GM18873 (cell line): ENCODE results near the gene ADORA2B.
"Not testable (repeated sequence)": the region's sequence is repeated elsewhere in the genome, so short reads cannot be mapped to it uniquely, and the experiment has no call there.

Experiments used
- ATAC-seq: cut with Tn5 transposase; IDR thresholded peaks from one replicate; pipeline ENCODE4 v1.9.1; 2021; ENCODE audit warnings: mild to moderate bottlenecking, moderate library complexity, moderate number of reproducible peaks; ENCODE audit not compliant: unreplicated experiment, low FRiP score

The ADORA2B gene

DNA sequence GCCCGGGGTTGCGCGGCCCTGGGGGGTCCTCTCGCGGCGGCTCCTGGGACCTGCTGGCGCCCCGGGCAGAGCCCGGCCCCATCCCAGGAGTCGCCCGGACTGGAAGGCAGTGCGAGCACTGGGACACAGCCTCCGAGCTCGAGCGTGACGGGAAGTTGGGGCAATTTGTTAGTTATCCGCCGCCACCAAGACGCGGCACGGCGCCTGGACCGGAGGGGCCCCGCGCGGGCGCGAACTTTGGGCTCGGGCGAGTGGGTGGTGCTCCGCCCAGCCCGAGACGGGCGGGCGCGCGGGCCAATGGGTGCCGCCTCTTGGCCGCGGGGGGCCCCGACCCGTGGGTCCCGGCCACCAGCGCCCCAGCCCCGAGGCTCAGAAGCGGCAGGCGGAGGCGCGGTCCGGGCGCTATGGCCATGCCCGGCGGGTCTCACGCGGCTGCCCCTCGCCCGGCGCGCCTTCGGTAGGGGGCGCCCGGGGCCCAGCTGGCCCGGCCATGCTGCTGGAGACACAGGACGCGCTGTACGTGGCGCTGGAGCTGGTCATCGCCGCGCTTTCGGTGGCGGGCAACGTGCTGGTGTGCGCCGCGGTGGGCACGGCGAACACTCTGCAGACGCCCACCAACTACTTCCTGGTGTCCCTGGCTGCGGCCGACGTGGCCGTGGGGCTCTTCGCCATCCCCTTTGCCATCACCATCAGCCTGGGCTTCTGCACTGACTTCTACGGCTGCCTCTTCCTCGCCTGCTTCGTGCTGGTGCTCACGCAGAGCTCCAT lies at the start of gene ADORA2B:
Gene ADORA2B (plus strand): TSS at position 372 of the 768 bp plus-strand sequence. CDS start 119 bp downstream, at position 491.
- no peak for ATAC-seq

DNA sequence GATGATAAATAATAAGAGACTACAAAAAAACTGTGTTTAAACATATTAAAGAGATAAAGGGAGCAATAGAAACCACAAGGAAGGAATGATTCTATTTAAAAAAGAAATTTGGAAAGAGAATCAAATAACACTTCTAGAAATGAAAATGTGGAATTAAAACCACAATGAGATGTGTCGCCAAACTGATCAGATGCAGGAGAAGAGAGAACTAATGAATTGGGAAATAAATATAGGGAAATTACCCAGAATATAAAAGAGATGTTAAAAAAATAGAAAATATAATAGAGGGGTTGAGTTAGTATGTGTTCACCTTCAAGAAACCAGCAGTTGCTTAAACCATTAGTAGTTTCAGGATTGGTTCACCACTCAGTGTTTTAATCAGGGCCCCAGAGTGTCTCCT lies 48.7 kb upstream of the ADORA2B start:
- ATAC-seq = no peak

DNA sequence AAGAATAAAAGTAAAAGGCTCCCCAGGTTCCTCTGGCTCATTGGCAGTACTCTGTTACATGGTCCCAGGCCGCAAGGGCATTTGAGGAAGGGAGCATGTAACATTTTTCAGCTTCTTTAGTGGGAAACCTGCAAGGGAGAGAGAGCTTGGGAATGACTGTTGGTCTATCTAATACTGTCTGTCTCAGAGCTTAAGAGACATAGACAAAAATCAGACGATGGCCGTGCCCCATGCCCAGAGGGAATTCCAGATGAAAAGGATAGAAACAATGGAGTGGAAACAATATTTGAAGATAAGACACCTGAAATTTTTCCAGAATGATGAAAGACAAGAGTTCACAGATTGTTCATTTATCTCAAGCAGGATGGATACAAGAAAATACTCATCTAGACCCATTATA lies 48.1 kb upstream of the ADORA2B start:
- ATAC-seq = no peak

GRCh38 chr17:15899596-15899995 lies 45.3 kb upstream of the ADORA2B start:
- ATAC-seq = not testable (repeated sequence)

DNA sequence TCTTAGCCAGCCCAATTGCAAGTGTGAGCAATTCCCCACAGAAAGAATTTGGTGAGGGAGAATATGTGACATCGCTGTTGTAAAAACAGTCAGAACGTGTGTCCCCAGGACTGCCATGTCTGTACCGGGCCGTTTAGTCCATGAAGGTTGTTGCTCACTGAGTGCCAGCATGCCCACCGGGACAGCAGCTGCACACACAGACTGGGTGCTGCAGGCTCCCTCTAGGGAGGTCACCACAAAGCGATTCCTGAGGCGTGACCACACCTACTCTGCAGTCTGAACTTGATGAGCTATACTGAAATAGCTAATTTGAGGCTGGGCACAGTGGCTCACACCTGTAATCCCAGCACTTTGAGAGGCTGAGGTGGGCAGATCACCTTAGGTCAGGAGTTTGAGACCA lies 44.1 kb upstream of the ADORA2B start:
- no peak for ATAC-seq

DNA sequence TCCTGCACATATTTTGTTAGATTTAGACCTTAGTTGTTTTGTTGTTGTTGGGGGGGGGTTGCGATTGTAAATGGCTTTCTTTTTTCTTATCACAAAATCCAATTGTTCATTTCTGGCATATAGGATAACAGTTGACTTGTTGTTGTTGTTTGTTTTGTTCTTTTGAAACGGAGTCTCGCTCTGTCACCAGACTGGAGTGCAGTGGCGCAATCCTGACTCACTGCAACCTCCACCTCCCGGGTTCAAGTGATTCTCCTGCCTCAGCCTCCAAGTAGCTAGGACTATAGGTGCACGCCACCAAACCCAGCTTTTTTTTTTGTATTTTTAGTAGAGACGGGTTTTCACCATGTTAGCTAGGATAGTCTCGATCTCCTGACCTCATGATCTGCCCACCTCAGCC lies 39.7 kb upstream of the ADORA2B start:
- not testable (repeated sequence) for ATAC-seq

DNA sequence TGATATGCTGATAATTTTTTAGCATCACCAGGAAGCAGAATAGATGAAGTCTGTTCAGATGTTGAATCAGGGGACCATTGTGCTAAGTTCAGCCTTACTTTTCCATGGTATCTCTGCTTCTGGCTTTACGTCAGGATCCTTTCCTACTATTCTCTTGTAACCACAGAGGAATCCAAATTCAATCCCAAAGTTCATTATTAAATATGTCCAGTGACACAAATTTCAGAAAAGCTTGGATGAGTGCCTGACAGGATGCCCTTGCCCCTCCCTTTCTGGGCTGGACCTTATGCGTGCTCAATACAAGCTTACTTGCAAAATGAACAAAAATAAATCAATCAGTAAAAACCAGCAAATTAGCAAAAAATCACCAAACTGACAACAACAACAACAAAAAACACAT lies 37.6 kb upstream of the ADORA2B start:
- ATAC-seq = no peak

GRCh38 chr17:15908378-15908777 lies 36.6 kb upstream of the ADORA2B start:
- no peak for ATAC-seq

GRCh38 chr17:15909481-15909991 lies 35.4 kb upstream of the ADORA2B start:
- no peak for ATAC-seq

GRCh38 chr17:15910791-15911190 lies 34.1 kb upstream of the ADORA2B start:
- no peak for ATAC-seq

GRCh38 chr17:15911701-15912100 lies 33.2 kb upstream of the ADORA2B start:
- not testable (repeated sequence) for ATAC-seq

- no peak for ATAC-seq
Observed at GRCh38 chr17:15912416-15912955, 32.4 kb upstream of the ADORA2B start.

- no peak for ATAC-seq
Observed at GRCh38 chr17:15913826-15914225, 31.1 kb upstream of the ADORA2B start.

DNA sequence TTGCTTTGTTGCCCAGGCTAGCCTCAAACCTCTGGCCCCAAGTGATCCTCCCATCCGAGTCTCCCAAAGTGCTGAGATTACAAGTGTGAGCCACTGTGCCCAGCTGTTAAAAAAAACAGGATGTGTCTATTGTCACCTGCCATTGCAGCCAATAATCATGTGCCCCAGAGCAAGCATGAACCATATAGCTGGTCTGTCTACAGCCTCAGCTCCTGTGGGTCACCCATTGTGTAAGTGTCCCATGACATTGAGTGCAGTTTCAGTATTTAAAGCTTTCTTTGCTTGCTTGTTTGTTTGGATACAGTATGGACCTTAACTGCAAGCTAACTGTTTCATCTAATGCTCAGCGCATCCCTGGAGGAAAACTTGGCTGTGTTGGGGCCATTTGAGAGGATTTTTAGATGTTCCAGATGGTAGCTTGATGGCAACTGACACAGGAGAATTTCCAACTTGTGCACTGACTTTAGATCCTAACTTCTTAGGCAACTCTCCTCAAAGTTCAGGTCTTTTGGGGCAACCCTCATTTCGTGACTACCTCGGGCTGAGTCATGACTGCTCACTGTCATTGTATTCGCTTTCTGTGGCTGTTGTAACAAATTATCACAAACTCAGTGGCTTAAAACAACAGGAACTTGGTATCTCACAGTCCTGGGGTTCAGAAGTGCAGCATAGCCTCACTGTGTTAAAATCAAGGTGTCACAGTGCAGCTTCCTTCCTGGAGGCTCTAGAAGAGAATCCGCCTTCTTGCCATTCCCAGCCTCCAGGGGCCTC lies 30.3 kb upstream of the ADORA2B start:
- ATAC-seq = no peak

- ATAC-seq = no peak
Observed at GRCh38 chr17:15915961-15916360, 29.0 kb upstream of the ADORA2B start.

DNA sequence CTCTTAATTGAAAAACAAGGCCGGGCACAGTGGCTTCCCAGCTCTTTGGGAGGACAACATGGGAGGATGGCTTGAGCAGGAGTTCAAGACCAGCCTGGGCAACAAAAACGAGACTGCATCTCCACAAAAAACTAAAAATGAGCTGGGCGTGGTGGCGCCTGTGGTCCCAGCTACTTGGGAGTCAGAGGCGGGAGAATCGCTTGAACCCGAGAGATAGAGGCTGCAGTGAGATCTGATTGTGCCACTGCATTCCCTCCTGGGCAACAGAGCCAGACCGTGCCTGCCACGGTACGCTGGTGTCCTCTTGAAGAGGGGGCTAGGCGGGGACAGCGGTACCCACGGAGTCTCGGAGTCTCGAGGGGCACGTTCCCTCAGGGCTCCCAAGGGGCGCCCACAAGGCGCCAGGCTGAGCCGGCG lies 27.9 kb upstream of the ADORA2B start:
- ATAC-seq = no peak

DNA sequence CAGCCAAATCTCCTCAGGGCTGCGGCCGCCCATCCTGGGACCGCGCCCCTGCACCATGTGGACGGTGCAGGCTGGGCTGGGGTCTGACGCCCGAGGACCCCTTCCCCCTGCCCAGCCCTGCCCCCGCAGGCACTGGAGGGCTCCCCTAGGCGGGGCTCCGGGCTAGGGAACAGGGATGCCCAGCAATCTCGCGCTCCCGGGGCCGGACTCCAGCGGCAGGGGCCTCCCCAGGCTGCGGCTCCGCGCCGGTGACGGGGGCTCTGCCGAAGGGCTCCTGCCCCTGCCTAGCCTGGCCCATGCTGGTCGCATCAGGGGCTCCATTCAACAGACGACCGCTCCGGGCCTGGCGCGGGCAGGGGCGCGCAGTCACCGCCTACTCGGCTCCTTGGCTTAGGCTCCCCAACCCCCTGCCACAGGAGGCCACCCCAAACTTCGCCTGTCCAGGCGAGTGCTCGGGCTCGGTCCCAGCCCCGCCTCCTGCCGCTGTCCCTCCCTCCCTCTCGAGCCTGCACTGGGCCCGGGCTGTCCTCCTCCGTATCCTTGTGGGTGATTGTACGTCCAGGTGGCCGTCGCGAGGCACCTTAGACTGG lies 27.4 kb upstream of the ADORA2B start:
- no peak for ATAC-seq

GRCh38 chr17:15918261-15918660 lies 26.7 kb upstream of the ADORA2B start:
- no peak for ATAC-seq

- ATAC-seq = no peak
Observed at GRCh38 chr17:15918661-15919259, 26.2 kb upstream of the ADORA2B start.

DNA sequence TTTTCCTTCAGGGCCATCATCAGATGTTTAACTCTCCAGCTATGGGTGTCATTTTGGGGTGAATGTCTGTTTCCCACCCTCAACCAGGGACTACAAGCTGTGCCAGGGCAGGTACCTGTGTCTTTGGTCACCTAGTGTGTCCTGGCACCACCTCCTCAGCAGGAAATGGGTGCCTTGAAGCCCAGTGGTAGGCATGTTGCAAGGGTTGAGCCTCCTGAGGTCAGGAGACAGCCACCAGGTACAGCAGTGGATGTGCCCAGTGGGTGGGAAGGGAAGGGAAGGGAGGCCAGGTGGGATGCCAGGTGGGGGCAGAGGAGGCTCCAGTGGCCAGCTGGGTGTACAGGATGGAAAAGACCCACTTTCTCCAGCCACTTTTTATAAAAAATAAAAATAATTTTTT lies 25.5 kb upstream of the ADORA2B start:
- ATAC-seq = no peak
